ENCODE measurements around the gene HS1BP3.

GRCh38 chr2:20684581-20685063 is 33.7 kb upstream of the HS1BP3 start:
- TF ChIP-seq, protein P1, sequence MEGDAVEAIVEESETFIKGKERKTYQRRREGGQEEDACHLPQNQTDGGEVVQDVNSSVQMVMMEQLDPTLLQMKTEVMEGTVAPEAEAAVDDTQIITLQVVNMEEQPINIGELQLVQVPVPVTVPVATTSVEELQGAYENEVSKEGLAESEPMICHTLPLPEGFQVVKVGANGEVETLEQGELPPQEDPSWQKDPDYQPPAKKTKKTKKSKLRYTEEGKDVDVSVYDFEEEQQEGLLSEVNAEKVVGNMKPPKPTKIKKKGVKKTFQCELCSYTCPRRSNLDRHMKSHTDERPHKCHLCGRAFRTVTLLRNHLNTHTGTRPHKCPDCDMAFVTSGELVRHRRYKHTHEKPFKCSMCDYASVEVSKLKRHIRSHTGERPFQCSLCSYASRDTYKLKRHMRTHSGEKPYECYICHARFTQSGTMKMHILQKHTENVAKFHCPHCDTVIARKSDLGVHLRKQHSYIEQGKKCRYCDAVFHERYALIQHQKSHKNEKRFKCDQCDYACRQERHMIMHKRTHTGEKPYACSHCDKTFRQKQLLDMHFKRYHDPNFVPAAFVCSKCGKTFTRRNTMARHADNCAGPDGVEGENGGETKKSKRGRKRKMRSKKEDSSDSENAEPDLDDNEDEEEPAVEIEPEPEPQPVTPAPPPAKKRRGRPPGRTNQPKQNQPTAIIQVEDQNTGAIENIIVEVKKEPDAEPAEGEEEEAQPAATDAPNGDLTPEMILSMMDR (IDR thresholded peaks at IDR 0.05 in 2 of 3, conservative IDR thresholded peaks at IDR 0.05 in 1 of 3; ENCODE audit: borderline replicate concordance in 1 of 3, insufficient read depth in 1 of 3, low read depth in 2 of 3, low read length in 2 of 3) = no peak
- TF ChIP-seq YY1 (IDR thresholded peaks at IDR 0.05; ENCODE audit: extremely low read depth, insufficient replicate concordance, low read depth, low read length) (no peak), MAX (IDR thresholded peaks at IDR 0.05) (no peak), RAD21 (IDR thresholded peaks at IDR 0.05; ENCODE audit: low read depth) (no peak), SRF (IDR thresholded peaks at IDR 0.05; ENCODE audit: low read depth) (no peak), EZH2phosphoT487 (IDR thresholded peaks at IDR 0.05; ENCODE audit: borderline replicate concordance) (no peak), POLR2A (IDR thresholded peaks at IDR 0.05; ENCODE audit: borderline replicate concordance, extremely low read depth, insufficient read depth, insufficient read length) (no peak)
- TF ChIP-seq, protein P2, sequence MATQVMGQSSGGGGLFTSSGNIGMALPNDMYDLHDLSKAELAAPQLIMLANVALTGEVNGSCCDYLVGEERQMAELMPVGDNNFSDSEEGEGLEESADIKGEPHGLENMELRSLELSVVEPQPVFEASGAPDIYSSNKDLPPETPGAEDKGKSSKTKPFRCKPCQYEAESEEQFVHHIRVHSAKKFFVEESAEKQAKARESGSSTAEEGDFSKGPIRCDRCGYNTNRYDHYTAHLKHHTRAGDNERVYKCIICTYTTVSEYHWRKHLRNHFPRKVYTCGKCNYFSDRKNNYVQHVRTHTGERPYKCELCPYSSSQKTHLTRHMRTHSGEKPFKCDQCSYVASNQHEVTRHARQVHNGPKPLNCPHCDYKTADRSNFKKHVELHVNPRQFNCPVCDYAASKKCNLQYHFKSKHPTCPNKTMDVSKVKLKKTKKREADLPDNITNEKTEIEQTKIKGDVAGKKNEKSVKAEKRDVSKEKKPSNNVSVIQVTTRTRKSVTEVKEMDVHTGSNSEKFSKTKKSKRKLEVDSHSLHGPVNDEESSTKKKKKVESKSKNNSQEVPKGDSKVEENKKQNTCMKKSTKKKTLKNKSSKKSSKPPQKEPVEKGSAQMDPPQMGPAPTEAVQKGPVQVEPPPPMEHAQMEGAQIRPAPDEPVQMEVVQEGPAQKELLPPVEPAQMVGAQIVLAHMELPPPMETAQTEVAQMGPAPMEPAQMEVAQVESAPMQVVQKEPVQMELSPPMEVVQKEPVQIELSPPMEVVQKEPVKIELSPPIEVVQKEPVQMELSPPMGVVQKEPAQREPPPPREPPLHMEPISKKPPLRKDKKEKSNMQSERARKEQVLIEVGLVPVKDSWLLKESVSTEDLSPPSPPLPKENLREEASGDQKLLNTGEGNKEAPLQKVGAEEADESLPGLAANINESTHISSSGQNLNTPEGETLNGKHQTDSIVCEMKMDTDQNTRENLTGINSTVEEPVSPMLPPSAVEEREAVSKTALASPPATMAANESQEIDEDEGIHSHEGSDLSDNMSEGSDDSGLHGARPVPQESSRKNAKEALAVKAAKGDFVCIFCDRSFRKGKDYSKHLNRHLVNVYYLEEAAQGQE (IDR thresholded peaks at IDR 0.05; ENCODE audit: low read depth) = no peak

Data from HCT116 (cell line).